Tibial nerve (tissue), 4 donors: ENCODE results near the gene CLEC20A. TPM values are rescaled to one million over a fixed set of nuclear protein-coding genes. Genes with fewer than 3 reads are reported as not detected.

Experiments
- DNase-seq, 2 donors: peaks; one replicate each; pipeline ENCODE4 v3.0.0-alpha.2; 2019; ENCODE audit warnings: low spot score in 2 of 2
- H3K27ac ChIP-seq, 4 donors: fragments of 200-600 bp; sonication (generic) in 3 of 4; one replicate each; pipeline ENCODE4 v1.5.1; 2017 to 2019; ENCODE audit warnings: mild to moderate bottlenecking in 1 of 4
- H3K27me3 ChIP-seq, 2 donors: fragments of 200-600 bp; sonication (generic) in 1 of 2; one replicate each; pipeline versions ENCODE4 v1.5.1 to v1.6.0; 2017 to 2019
- H3K36me3 ChIP-seq, 3 donors: fragments of 200-600 bp; sonication (generic); one replicate each; pipeline ENCODE4 v1.5.1; 2018 to 2019
- H3K4me1 ChIP-seq, 4 donors: fragments of 200-600 bp; sonication (generic) in 3 of 4; one replicate each; pipeline ENCODE4 v1.5.1; 2017 to 2019
- H3K4me3 ChIP-seq, 4 donors: fragments of 200-600 bp; sonication (generic) in 3 of 4; one replicate each; pipeline ENCODE4 v1.5.1; 2017 to 2019; ENCODE audit warnings: mild to moderate bottlenecking in 1 of 4, moderate library complexity in 1 of 4
- H3K9me3 ChIP-seq, 4 donors: fragments of 200-600 bp; sonication (generic) in 3 of 4; one replicate each; pipeline ENCODE4 v1.5.1; 2017 to 2019
- EP300 ChIP-seq, 2 donors: sonication (generic); formaldehyde crosslinking; IDR thresholded peaks; one replicate each; pipeline ENCODE4 v1.6.1; 2017; ENCODE audit warnings: antibody characterized with exemption in 2 of 2, mild to moderate bottlenecking in 1 of 2
- POLR2A ChIP-seq, 2 donors: fragments of 450-650 bp; IDR thresholded peaks; one replicate each; pipeline ENCODE4 v1.6.1; 2017; ENCODE audit warnings: antibody characterized with exemption in 2 of 2, mild to moderate bottlenecking in 2 of 2, moderate library complexity in 2 of 2
- WGBS, 2 donors: methylation state at CpG; one replicate each; pipeline ENCODE4 v1.1.5; 2018; 5-methylcytosine and 5-hydroxymethylcytosine counted together
- total RNA-seq, 4 donors: library from RNA; depleted of rRNA; stranded (reverse); fragments of >200 nt; gene quantifications; one replicate each; pipeline ENCODE4 v1.1.0, GENCODE V29; 2016
- TF ChIP-seq, protein P1 (sequence below), 5 experiments: fragments of 200-600 bp in 3 of 5; fragments of 450-650 bp in 2 of 5; sonication (generic) in 3 of 5; IDR thresholded peaks; one replicate each; pipeline ENCODE4 v1.5.1; 2016 to 2019; ENCODE audit warnings: antibody characterized with exemption in 5 of 5, mild to moderate bottlenecking in 3 of 5, moderate library complexity in 2 of 5

CLEC20A gene
- total RNA-seq, 4 donors from 2014 or later, result 1.5 to 4.6 TPM; not detected in 2

DNA sequence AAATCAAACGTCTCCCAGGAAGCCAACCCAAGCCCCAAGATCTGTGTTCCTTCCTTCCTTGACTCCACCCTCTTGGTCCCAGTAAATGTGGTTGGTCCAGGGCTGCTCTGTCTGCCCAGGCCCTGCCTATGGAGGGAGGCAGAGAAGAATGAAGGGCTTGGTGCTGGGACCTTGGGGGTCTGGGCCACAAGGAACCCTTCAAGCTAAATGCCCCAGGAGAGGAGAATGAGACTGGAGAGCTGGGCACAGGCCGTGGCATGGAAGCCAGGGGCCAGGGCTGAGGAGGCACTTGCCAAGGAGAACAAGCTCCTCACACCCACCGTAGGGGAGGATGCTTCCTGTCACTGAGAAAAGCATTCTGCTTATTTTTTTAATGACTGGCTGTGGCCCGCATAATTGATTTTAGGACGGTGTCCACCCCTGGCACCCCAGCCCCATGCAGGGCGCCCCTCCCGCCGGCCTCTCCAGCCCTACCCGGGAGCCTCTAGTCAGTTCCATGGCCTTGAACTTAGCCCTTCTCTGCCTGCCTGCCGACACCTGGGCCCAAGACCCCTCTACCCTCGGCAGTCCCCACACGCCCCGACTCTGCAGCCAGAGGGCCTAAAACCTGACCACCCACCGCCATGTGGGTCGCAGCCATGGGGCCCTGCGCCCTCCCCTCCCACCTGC is 889 bp downstream of the CLEC20A start:
- Histone ChIP-seq H3K27ac (no peak overlapping the region), H3K4me3 (no peak overlapping the region), H3K36me3 (no peaks in the 10 kb centered on the region), H3K4me1 (no peaks in the 10 kb centered on the region), H3K9me3 (no peaks in the 10 kb centered on the region), H3K27me3 (no peaks in the 10 kb centered on the region)
- TF ChIP-seq, protein P1, sequence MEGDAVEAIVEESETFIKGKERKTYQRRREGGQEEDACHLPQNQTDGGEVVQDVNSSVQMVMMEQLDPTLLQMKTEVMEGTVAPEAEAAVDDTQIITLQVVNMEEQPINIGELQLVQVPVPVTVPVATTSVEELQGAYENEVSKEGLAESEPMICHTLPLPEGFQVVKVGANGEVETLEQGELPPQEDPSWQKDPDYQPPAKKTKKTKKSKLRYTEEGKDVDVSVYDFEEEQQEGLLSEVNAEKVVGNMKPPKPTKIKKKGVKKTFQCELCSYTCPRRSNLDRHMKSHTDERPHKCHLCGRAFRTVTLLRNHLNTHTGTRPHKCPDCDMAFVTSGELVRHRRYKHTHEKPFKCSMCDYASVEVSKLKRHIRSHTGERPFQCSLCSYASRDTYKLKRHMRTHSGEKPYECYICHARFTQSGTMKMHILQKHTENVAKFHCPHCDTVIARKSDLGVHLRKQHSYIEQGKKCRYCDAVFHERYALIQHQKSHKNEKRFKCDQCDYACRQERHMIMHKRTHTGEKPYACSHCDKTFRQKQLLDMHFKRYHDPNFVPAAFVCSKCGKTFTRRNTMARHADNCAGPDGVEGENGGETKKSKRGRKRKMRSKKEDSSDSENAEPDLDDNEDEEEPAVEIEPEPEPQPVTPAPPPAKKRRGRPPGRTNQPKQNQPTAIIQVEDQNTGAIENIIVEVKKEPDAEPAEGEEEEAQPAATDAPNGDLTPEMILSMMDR (IDR thresholded peaks at IDR 0.05), result no peak
- TF ChIP-seq EP300 (IDR thresholded peaks at IDR 0.05), result no peak
- TF ChIP-seq POLR2A (IDR thresholded peaks at IDR 0.05), result no peak
- WGBS, 2 donors, result 84 to 89% methylated on average over 16 of the region's 16 CpGs
- no peak for DNase-seq

DNA sequence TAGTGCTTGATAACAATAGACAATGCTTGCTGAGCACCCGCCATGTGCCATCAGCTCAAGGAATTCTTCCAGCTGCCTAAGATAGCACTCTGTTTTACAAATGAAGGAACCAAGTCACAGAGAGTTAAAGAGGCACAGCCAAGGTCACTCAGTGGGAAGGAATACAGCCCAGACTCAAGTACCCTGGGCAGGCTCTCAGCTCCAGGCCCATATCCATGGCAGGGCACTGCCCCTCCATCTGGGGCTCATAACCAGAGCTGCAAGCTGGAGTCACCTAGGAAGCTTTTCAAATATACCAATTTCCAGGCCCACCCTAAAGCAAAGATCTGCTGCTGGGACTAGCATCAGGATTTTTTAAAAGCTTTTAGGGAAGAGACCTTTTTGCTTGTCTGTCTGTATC is 1.6 kb downstream of the CLEC20A start:
- no peak for DNase-seq
- WGBS, 2 donors, result 83 to 95% methylated on average over 1 of the region's 1 CpG

DNA sequence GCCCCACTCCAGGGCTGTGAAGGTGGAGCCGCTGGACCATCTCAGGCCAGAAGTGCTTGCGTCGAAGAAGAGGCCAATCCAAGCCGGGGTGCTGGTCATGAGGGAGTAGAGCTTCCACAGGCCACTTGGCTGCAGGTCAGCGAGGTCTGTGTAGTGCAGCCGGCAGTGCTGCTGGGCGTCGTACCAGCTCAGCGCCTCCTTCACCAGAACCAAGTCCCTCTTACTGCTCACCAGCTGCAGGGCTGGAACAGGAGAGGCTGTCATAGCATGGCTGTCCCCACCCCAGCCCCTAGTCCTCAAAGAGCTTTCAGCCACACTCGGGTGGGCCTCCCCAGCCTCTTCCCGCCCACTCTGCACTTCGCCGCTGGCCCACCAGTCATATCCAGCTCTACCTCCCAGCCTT is 2.2 kb downstream of the CLEC20A start:
- no peak overlapping the region for H3K27ac ChIP-seq
- WGBS, 2 donors, result 87 to 94% methylated on average over 10 to 13 of the region's 13 CpGs
- DNase-seq, result no peak
- no peaks in the 10 kb centered on the region for H3K27me3 ChIP-seq
- H3K9me3 ChIP-seq, result no peaks in the 10 kb centered on the region
- H3K36me3 ChIP-seq, result no peaks in the 10 kb centered on the region
- no peak for TF ChIP-seq POLR2A (IDR thresholded peaks at IDR 0.05)
- TF ChIP-seq EP300 (IDR thresholded peaks at IDR 0.05), result no peak
- TF ChIP-seq, protein P1 (IDR thresholded peaks at IDR 0.05), result no peak
- no peak overlapping the region for H3K4me3 ChIP-seq
- H3K4me1 ChIP-seq, result no peaks in the 10 kb centered on the region

More for the DNA sequence above, 1.6 kb downstream of the CLEC20A start:
- Histone ChIP-seq H3K36me3 (no peaks in the 10 kb centered on the region), H3K4me1 (no peaks in the 10 kb centered on the region), H3K4me3 (no peak overlapping the region), H3K27ac (no peak overlapping the region), H3K9me3 (no peaks in the 10 kb centered on the region), H3K27me3 (no peaks in the 10 kb centered on the region)
- no peak for TF ChIP-seq EP300 (IDR thresholded peaks at IDR 0.05)
- TF ChIP-seq, protein P1 (IDR thresholded peaks at IDR 0.05), result no peak
- no peak for TF ChIP-seq POLR2A (IDR thresholded peaks at IDR 0.05)

DNA sequence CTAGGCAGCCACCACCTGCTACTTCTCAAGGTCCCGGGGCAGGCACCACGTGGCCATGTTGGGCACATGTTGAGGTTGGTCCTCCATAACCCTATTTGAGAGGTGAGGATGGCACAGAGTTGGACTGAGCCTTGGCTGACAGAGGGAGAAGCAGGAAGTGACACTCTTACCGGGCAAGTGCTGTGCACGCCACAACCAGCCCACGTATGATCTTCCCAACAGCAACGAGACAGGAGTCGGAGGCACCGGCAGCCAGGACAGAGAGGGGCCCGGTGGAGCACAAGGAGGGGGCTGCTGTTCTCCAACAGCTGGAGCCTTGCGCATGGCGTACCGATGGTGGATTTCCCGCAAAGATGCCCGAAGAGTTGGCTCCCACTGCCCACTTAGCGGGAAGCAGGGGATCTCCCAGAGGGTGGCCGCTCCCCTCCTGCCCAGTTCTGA is 3.4 kb downstream of the CLEC20A start:
- 91 to 96% methylated on average over 16 of the region's 16 CpGs for WGBS, 2 donors
- Histone ChIP-seq H3K27ac (no peak overlapping the region), H3K4me1 (no peaks in the 10 kb centered on the region), H3K4me3 (no peak overlapping the region), H3K27me3 (no peaks in the 10 kb centered on the region), H3K9me3 (no peaks in the 10 kb centered on the region), H3K36me3 (no peaks in the 10 kb centered on the region)
- TF ChIP-seq EP300 (IDR thresholded peaks at IDR 0.05) (no peak), POLR2A (IDR thresholded peaks at IDR 0.05) (no peak)
- TF ChIP-seq, protein P1 (IDR thresholded peaks at IDR 0.05), result no peak
- DNase-seq, result no peak

DNA sequence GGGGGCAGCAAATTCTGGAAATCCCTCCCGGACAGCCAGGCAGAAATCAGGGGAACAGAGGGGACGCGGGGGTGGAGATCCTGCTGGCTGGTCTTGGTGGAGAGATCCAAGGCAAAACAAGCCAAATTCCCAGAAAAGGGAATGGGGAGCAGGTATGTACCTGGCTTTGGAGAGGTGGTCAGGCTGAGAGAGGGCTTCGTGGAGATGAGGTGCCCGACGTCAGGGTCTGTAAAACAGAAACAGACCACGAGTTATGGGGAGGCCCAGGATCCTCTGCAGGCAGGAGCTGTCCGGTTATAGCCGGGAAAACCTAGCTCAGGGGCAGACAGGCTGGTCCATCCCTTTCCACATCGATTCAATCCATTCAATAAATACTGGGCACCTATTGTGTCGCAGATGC is 4.4 kb downstream of the CLEC20A start:
- H3K36me3 ChIP-seq, result no peaks in the 10 kb centered on the region
- no peaks in the 10 kb centered on the region for H3K9me3 ChIP-seq
- whole genome bisulfite sequencing, 2 donors, result 83 to 84% methylated on average over 11 of the region's 11 CpGs
- H3K27ac ChIP-seq, result no peak overlapping the region
- H3K27me3 ChIP-seq, result peaks cover 0 to under 1% of the 10 kb centered on the region in 2 donors
- no peak for DNase-seq
- TF ChIP-seq EP300 (IDR thresholded peaks at IDR 0.05), result no peak
- TF ChIP-seq, protein P1 (IDR thresholded peaks at IDR 0.05), result no peak
- no peak for TF ChIP-seq POLR2A (IDR thresholded peaks at IDR 0.05)
- H3K4me3 ChIP-seq, result no peak overlapping the region
- no peaks in the 10 kb centered on the region for H3K4me1 ChIP-seq
